Measurements from ENCODE around the gene GSE1. TPM values are rescaled to one million over a fixed set of nuclear protein-coding genes. Genes with fewer than 3 reads are reported as not detected.

GSE1 gene
- total RNA-seq, 1 donor from 2014 or later, result 12.9 TPM

DNA sequence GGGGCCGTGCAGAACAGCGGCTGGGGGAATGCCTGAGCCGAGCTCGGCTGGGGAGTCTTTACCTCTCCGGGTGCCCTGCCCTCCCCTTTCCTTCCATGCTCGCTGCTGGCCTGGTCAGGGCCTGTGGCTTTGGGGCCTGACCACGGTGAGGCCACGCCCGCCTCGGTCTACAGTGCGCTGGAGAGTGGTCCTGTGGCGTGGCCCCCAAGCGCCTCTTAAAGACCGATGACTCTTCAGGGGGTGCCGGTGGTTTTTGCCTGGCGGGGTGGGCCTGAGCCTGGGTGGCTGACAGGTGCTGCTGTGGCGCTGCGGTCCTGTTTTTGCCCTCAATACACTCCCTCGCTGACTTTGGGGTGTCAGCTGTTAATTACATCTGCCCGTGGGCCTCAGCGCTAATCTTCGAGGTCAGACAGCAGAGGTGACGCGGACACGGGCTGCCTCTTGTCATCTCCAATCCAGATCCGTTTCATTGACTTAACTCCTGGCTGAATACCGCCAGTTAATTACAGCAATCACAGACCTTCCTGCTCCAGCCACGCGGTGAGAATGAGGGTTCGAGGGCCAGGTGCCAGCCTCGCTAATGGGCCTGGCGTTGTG is 29.7 kb downstream of the GSE1 start:
- DNase-seq (ENCODE audit: low read depth), result no peak
- FAIRE-seq, result no peak

DNA sequence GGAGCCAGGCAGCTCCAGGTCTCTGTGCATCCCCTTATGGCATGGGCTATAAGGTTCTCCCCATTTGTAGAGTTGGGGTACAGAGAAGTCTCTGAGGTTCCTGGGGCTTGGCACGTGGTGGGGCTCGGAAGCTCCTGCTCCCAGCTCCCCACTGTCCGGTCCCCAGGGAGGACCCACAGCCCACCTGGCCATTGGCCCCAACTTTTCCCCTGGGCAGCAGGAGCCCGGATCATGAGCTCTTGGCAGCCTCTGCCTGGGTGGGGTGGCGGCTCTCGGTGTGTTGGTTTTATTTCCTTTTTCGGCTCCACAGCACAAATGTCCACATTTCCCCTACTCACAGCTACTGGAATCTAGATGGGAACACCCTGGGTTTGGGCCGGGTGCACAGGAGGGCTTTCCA is 30.5 kb downstream of the GSE1 start:
- no peak overlapping the region for H3K4me3 ChIP-seq (ENCODE audit: low read depth, low read length)
- FAIRE-seq (no peak), DNase-seq (ENCODE audit: low read depth) (no peak)
- peaks cover 12% of the 10 kb centered on the region for H3K36me3 ChIP-seq (ENCODE audit: control insufficient read depth, insufficient read depth, low read length)
- no peaks in the 10 kb centered on the region for H3K27me3 ChIP-seq (ENCODE audit: control insufficient read depth, insufficient read depth, low read length)
- no peak for TF ChIP-seq CTCF (IDR thresholded peaks at IDR 0.05; ENCODE audit: insufficient read depth, low read length, severe bottlenecking)

More for the DNA sequence above, 29.7 kb downstream of the GSE1 start:
- Histone ChIP-seq H3K36me3 (ENCODE audit: control insufficient read depth, insufficient read depth, low read length) (peaks cover 6% of the 10 kb centered on the region), H3K27me3 (ENCODE audit: control insufficient read depth, insufficient read depth, low read length) (no peaks in the 10 kb centered on the region), H3K4me3 (ENCODE audit: low read depth, low read length) (no peak overlapping the region)
- TF ChIP-seq CTCF (IDR thresholded peaks at IDR 0.05; ENCODE audit: insufficient read depth, low read length, severe bottlenecking), result no peak

- no peak for DNase-seq (ENCODE audit: low read depth)
- H3K4me3 ChIP-seq (ENCODE audit: low read depth, low read length), result no peak overlapping the region
- TF ChIP-seq CTCF (IDR thresholded peaks at IDR 0.05; ENCODE audit: insufficient read depth, low read length, severe bottlenecking), result no peak
These were observed 31.1 kb downstream of the GSE1 start for GRCh38 chr16:85644093-85644712.

DNA sequence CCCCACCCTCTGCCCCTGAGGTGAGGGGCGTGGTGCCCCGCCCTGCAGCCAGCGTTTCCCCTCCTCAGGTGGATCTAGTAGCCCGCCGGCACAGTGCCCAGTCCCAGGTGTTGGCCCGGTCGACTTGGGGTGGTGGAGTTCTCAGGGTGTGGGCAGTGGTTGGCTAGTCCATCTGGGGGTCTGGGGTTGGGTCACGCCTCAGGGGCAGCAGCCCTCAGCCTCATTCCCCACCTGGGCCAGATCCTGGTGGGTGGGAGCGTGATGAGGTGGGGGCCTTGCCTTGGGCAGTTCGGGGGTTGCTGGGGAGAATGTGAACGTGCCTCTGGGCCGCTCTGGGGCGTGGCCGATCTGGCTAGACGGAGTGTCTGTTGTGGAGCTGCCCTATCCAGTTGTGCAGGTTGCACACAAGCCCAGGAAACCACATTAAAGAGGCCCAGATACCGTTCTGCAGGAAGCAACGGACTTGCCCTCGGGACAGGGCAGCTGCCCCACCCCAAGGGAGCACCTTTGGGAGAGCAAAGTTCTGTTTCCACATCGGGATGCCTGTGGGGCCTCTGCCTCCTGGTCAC is 32.0 kb downstream of the GSE1 start:
- no peak for TF ChIP-seq CTCF (IDR thresholded peaks at IDR 0.05; ENCODE audit: insufficient read depth, low read length, severe bottlenecking)
- DNase-seq (ENCODE audit: low read depth), result peak; percentile 57
- FAIRE-seq, result no peak
- Histone ChIP-seq H3K27me3 (ENCODE audit: control insufficient read depth, insufficient read depth, low read length) (no peaks in the 10 kb centered on the region), H3K36me3 (ENCODE audit: control insufficient read depth, insufficient read depth, low read length) (peaks cover 16% of the 10 kb centered on the region), H3K4me3 (ENCODE audit: low read depth, low read length) (no peak overlapping the region)

More at GRCh38 chr16:85644093-85644712, 31.1 kb downstream of the GSE1 start:
- FAIRE-seq, result no peak
- no peaks in the 10 kb centered on the region for H3K27me3 ChIP-seq (ENCODE audit: control insufficient read depth, insufficient read depth, low read length)
- peaks cover 16% of the 10 kb centered on the region for H3K36me3 ChIP-seq (ENCODE audit: control insufficient read depth, insufficient read depth, low read length)

DNA sequence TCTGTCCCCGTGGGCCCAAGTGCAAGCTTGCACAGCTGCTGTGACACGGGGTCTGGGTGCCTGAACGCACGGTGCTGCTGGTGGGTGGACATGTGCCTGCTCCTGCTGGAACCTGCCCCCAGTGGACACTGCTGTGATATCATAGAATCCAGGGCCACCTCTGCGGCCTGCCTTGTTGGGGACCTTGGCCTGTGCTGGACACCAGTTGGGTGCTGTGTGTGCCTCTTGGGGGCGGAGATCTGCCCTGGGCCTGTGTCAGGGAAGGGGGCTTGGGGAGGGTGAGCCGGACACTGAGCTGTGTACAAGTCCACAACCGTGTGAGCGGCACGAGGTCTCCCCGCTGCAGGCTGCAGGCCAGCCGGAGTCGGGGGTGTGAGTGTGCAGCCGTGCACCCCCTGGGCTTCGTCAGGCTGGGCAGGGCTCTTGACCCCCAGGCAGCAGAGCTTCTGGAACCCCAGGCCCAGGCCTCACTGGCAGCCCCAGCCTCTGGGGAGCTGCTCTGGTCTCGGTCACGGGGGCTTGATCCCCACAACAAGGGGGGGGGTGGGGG is 33.3 kb downstream of the GSE1 start:
- no peak for TF ChIP-seq CTCF (IDR thresholded peaks at IDR 0.05; ENCODE audit: insufficient read depth, low read length, severe bottlenecking)
- no peak for FAIRE-seq
- H3K36me3 ChIP-seq (ENCODE audit: control insufficient read depth, insufficient read depth, low read length), result peaks cover 16% of the 10 kb centered on the region
- DNase-seq (ENCODE audit: low read depth), result no peak
- no peak overlapping the region for H3K4me3 ChIP-seq (ENCODE audit: low read depth, low read length)
- H3K27me3 ChIP-seq (ENCODE audit: control insufficient read depth, insufficient read depth, low read length), result no peaks in the 10 kb centered on the region
